Esophagus muscularis mucosa (tissue), 4 donors: ENCODE results near the gene NTRK3. TPM values are rescaled to one million over a fixed set of nuclear protein-coding genes. Genes with fewer than 3 reads are reported as not detected.

Source experiments
- DNase-seq: peaks from one replicate; pipeline ENCODE4 v3.0.0-alpha.2; 2017; ENCODE audit errors: extremely low spot score
- H3K27ac ChIP-seq, 4 donors: fragments of 200-600 bp; sonication (generic); replicated peaks in 1 of 4; 1 replicate in 3 of 4; 2 replicates in 1 of 4; pipeline ENCODE4 v1.5.1; 2016 to 2019; ENCODE audit warnings: mild to moderate bottlenecking in 1 of 4
- H3K27me3 ChIP-seq, 4 donors: fragments of 200-600 bp; sonication (generic); one replicate each; pipeline versions ENCODE4 v1.5.1 to v1.6.0; 2016 to 2019
- H3K36me3 ChIP-seq, 4 donors: fragments of 200-600 bp; sonication (generic); one replicate each; pipeline ENCODE4 v1.5.1; 2016 to 2019
- H3K4me1 ChIP-seq, 4 donors: fragments of 200-600 bp; sonication (generic); one replicate each; pipeline ENCODE4 v1.5.1; 2016 to 2019
- H3K4me3 ChIP-seq, 4 donors: fragments of 200-600 bp; sonication (generic); 1 replicate in 2 of 4; 2 replicates in 2 of 4; pipeline ENCODE4 v1.5.1; 2016 to 2019; ENCODE audit warnings: mild to moderate bottlenecking in 4 of 4, moderate library complexity in 1 of 4
- H3K9me3 ChIP-seq, 4 donors: fragments of 200-600 bp; sonication (generic); 1 replicate in 3 of 4; 2 replicates in 1 of 4; pipeline ENCODE4 v1.5.1; 2016 to 2019
- CTCF ChIP-seq, 3 experiments: fragments of 200-600 bp in 2 of 3; fragments of 450-650 bp in 1 of 3; sonication (generic) in 2 of 3; IDR thresholded peaks; one replicate each; pipeline ENCODE4 v1.5.1; 2017 to 2019; ENCODE audit warnings: antibody characterized with exemption in 3 of 3, mild to moderate bottlenecking in 2 of 3, moderate library complexity in 1 of 3
- EP300 ChIP-seq: sonication (generic); formaldehyde crosslinking; IDR thresholded peaks from one replicate; pipeline ENCODE4 v1.6.1; 2017; ENCODE audit warnings: antibody characterized with exemption
- POLR2A ChIP-seq: fragments of 450-650 bp; IDR thresholded peaks from one replicate; pipeline ENCODE4 v1.6.1; 2017; ENCODE audit warnings: antibody characterized with exemption, moderate library complexity, mild to moderate bottlenecking, low read depth
- POLR2AphosphoS5 ChIP-seq, 2 donors: sonication (generic); formaldehyde crosslinking; IDR thresholded peaks; one replicate each; pipeline ENCODE4 v1.6.1; 2017; ENCODE audit warnings: antibody characterized with exemption in 2 of 2
- WGBS: methylation state at CpG from one replicate; pipeline ENCODE4 v1.1.5; 2018; 5-methylcytosine and 5-hydroxymethylcytosine counted together
- intact Hi-C: fragments of 100-400 bp; cut with DNase I; formaldehyde crosslinking; loops from one replicate; pipeline ENCODE4 v1.15.1; 2023
- total RNA-seq, 4 donors: library from RNA; depleted of rRNA; stranded (reverse); fragments of >200 nt; gene quantifications; one replicate each; pipeline versions ENCODE4 v1.1.0 to v1.2.1, GENCODE V29; 2016

Gene NTRK3
- total RNA-seq, 4 donors from 2014 or later, result 1.7 to 6.3 (median 3.0) TPM

- H3K27ac ChIP-seq, result no peak overlapping the region
- peaks cover 0 to 12% (median 6%) of the 10 kb centered on the region in 4 donors for H3K9me3 ChIP-seq
- H3K4me1 ChIP-seq, result no peaks in the 10 kb centered on the region
- no peaks in the 10 kb centered on the region for H3K27me3 ChIP-seq
- H3K36me3 ChIP-seq, result no peaks in the 10 kb centered on the region
- H3K4me3 ChIP-seq, result no peak overlapping the region
- DNase-seq, result no peak
- intact Hi-C loops, result no loop called here
- no peak for TF ChIP-seq EP300
- no peak for TF ChIP-seq POLR2A
- TF ChIP-seq POLR2AphosphoS5 (IDR thresholded peaks at IDR 0.05), result no peak
- no peak for TF ChIP-seq CTCF (IDR thresholded peaks at IDR 0.05)
Observed at GRCh38 chr15:87998630-87999029, 257.9 kb downstream of the NTRK3 start.

- Histone ChIP-seq H3K4me3 (no peak overlapping the region), H3K4me1 (peaks cover 0 to 8% (median 6%) of the 10 kb centered on the region in 4 donors), H3K27me3 (no peaks in the 10 kb centered on the region), H3K36me3 (no peaks in the 10 kb centered on the region), H3K9me3 (no peaks in the 10 kb centered on the region), H3K27ac (no peak overlapping the region)
- intact Hi-C loops, result no loop called here
- no peak for TF ChIP-seq POLR2A
- no peak for TF ChIP-seq EP300
- no peak for TF ChIP-seq CTCF (IDR thresholded peaks at IDR 0.05)
- TF ChIP-seq POLR2AphosphoS5 (IDR thresholded peaks at IDR 0.05), result no peak
- no peak for DNase-seq
- 89% methylated on average over 2 of the region's 2 CpGs for WGBS
Observed at GRCh38 chr15:87986776-87987175, 269.8 kb downstream of the NTRK3 start.

GRCh38 chr15:87985451-87985850, 271.1 kb downstream of the NTRK3 start:
- no peaks in the 10 kb centered on the region for H3K9me3 ChIP-seq
- WGBS, result 91% methylated on average over 7 of the region's 7 CpGs
- no peak overlapping the region for H3K27ac ChIP-seq
- intact Hi-C loops, result no loop called here
- no peaks in the 10 kb centered on the region for H3K27me3 ChIP-seq
- no peak for TF ChIP-seq CTCF (IDR thresholded peaks at IDR 0.05)
- H3K4me3 ChIP-seq, result no peak overlapping the region
- no peak for DNase-seq
- H3K36me3 ChIP-seq, result no peaks in the 10 kb centered on the region
- H3K4me1 ChIP-seq, result peaks cover 0 to 10% (median 7%) of the 10 kb centered on the region in 4 donors

- intact Hi-C loops, result no loop called here
- H3K4me3 ChIP-seq, result no peak overlapping the region
- no peak for TF ChIP-seq CTCF (IDR thresholded peaks at IDR 0.05)
- TF ChIP-seq POLR2A, result no peak
- no peak for TF ChIP-seq POLR2AphosphoS5 (IDR thresholded peaks at IDR 0.05)
- no peak for TF ChIP-seq EP300
- H3K27me3 ChIP-seq, result no peaks in the 10 kb centered on the region
- no peaks in the 10 kb centered on the region for H3K9me3 ChIP-seq
- DNase-seq, result no peak
- H3K36me3 ChIP-seq, result no peaks in the 10 kb centered on the region
- peaks cover 0 to 10% (median 7%) of the 10 kb centered on the region in 4 donors for H3K4me1 ChIP-seq
- whole genome bisulfite sequencing, result 50% methylated on average over 6 of the region's 6 CpGs
- no peak overlapping the region for H3K27ac ChIP-seq
Observed at GRCh38 chr15:87981969-87982368, 274.6 kb downstream of the NTRK3 start.

GRCh38 chr15:87977907-87978306, 278.6 kb downstream of the NTRK3 start:
- H3K27ac ChIP-seq, result no peak overlapping the region
- intact Hi-C loops, result no loop called here
- no peak for DNase-seq
- H3K4me1 ChIP-seq, result peaks cover 0 to 10% (median 7%) of the 10 kb centered on the region in 4 donors
- no peaks in the 10 kb centered on the region for H3K36me3 ChIP-seq
- no peak overlapping the region for H3K4me3 ChIP-seq
- no peak for TF ChIP-seq POLR2AphosphoS5 (IDR thresholded peaks at IDR 0.05)
- no peak for TF ChIP-seq POLR2A
- TF ChIP-seq EP300, result no peak
- H3K9me3 ChIP-seq, result no peaks in the 10 kb centered on the region
- WGBS, result 83% methylated on average over 2 of the region's 3 CpGs
- no peaks in the 10 kb centered on the region for H3K27me3 ChIP-seq
